GM23248 (cell line): ENCODE results near the gene ANP32B.

ENCODE experiments used
- EZH2 ChIP-seq: fragments of 200-600 bp; sonication (generic); IDR thresholded peaks from 2 replicates; pipeline ENCODE4 v1.6.1; 2018; ENCODE audit warnings: antibody characterized with exemption, mild to moderate bottlenecking; ENCODE audit not compliant: insufficient read depth, poor library complexity, severe bottlenecking
- EZH2phosphoT487 ChIP-seq: fragments of 200-600 bp; sonication (generic); IDR thresholded peaks from 2 replicates; pipeline ENCODE4 v1.6.1; 2018; ENCODE audit warnings: antibody characterized with exemption, moderate library complexity, mild to moderate bottlenecking, low read depth; ENCODE audit not compliant: insufficient read depth

DNA sequence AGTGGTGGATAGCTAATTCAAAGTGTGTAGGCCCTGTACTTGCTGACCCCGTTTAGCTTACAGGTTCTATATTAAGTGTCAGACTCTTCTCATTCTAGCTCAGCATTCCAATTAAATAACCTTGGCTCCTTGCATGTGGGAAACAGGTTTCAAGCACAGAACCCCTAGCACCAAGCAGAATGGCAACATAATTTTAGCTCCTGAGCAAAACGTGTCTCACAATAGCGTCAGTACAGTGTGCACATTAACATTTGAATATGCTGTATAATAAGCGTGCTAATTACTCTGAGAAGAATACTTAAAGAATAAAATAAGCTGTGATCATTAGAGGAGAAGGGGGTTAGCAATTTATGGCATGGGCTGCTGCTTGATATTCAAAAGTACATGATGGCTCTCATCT is 21.0 kb upstream of the ANP32B start:
- TF ChIP-seq EZH2phosphoT487, result no peak
- no peak for TF ChIP-seq EZH2
